Measurements from ENCODE around the gene MMD. TPM values are rescaled to one million over a fixed set of nuclear protein-coding genes. Genes with fewer than 3 reads are reported as not detected.

MMD gene
- total and polyA plus RNA-seq, 2 of the 13 experiments (the other 11 are each of a cell fraction or from before 2014, with no cell fraction given): 121 to 225 TPM

GRCh38 chr17:55454906-55455474 lies 33.4 kb upstream of the MMD start (continued):
- TF ChIP-seq HNF4G (IDR thresholded peaks at IDR 0.05; ENCODE audit: borderline replicate concordance, low read depth, low read length) (no peak), HNF4G (CRISPR knock-in tag; IDR thresholded peaks at IDR 0.05; ENCODE audit: borderline replicate concordance, low read depth) (no peak), REXO4 (CRISPR knock-in tag; IDR thresholded peaks at IDR 0.05; ENCODE audit: borderline replicate concordance) (no peak), ZNF720 (CRISPR knock-in tag; IDR thresholded peaks at IDR 0.05) (no peak), TSC22D2 (CRISPR knock-in tag; IDR thresholded peaks at IDR 0.05; ENCODE audit: borderline replicate concordance) (no peak), ISX (CRISPR knock-in tag; conservative IDR thresholded peaks at IDR 0.05) (no peak), ZMAT3 (CRISPR knock-in tag; conservative IDR thresholded peaks at IDR 0.05) (no peak), ZNF550 (CRISPR knock-in tag; IDR thresholded peaks at IDR 0.05; ENCODE audit: borderline replicate concordance) (no peak), KLF6 (CRISPR knock-in tag; IDR thresholded peaks at IDR 0.05) (peak; percentile 38; the same call in 1 of the 2 replicates), ZNF501 (CRISPR knock-in tag; IDR thresholded peaks at IDR 0.05) (no peak), CAMTA2 (CRISPR knock-in tag; IDR thresholded peaks at IDR 0.05; ENCODE audit: borderline replicate concordance) (no peak), PHB2 (IDR thresholded peaks at IDR 0.05; ENCODE audit: partially characterized antibody) (no peak), TOPORS (CRISPR knock-in tag; IDR thresholded peaks at IDR 0.05) (no peak)
- TF ChIP-seq, protein P1, sequence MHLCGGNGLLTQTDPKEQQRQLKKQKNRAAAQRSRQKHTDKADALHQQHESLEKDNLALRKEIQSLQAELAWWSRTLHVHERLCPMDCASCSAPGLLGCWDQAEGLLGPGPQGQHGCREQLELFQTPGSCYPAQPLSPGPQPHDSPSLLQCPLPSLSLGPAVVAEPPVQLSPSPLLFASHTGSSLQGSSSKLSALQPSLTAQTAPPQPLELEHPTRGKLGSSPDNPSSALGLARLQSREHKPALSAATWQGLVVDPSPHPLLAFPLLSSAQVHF (CRISPR knock-in tag; IDR thresholded peaks at IDR 0.05): no peak
- TF ChIP-seq, protein P2, sequence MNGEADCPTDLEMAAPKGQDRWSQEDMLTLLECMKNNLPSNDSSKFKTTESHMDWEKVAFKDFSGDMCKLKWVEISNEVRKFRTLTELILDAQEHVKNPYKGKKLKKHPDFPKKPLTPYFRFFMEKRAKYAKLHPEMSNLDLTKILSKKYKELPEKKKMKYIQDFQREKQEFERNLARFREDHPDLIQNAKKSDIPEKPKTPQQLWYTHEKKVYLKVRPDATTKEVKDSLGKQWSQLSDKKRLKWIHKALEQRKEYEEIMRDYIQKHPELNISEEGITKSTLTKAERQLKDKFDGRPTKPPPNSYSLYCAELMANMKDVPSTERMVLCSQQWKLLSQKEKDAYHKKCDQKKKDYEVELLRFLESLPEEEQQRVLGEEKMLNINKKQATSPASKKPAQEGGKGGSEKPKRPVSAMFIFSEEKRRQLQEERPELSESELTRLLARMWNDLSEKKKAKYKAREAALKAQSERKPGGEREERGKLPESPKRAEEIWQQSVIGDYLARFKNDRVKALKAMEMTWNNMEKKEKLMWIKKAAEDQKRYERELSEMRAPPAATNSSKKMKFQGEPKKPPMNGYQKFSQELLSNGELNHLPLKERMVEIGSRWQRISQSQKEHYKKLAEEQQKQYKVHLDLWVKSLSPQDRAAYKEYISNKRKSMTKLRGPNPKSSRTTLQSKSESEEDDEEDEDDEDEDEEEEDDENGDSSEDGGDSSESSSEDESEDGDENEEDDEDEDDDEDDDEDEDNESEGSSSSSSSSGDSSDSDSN (CRISPR knock-in tag; IDR thresholded peaks at IDR 0.05): no peak
- TF ChIP-seq, protein P3, sequence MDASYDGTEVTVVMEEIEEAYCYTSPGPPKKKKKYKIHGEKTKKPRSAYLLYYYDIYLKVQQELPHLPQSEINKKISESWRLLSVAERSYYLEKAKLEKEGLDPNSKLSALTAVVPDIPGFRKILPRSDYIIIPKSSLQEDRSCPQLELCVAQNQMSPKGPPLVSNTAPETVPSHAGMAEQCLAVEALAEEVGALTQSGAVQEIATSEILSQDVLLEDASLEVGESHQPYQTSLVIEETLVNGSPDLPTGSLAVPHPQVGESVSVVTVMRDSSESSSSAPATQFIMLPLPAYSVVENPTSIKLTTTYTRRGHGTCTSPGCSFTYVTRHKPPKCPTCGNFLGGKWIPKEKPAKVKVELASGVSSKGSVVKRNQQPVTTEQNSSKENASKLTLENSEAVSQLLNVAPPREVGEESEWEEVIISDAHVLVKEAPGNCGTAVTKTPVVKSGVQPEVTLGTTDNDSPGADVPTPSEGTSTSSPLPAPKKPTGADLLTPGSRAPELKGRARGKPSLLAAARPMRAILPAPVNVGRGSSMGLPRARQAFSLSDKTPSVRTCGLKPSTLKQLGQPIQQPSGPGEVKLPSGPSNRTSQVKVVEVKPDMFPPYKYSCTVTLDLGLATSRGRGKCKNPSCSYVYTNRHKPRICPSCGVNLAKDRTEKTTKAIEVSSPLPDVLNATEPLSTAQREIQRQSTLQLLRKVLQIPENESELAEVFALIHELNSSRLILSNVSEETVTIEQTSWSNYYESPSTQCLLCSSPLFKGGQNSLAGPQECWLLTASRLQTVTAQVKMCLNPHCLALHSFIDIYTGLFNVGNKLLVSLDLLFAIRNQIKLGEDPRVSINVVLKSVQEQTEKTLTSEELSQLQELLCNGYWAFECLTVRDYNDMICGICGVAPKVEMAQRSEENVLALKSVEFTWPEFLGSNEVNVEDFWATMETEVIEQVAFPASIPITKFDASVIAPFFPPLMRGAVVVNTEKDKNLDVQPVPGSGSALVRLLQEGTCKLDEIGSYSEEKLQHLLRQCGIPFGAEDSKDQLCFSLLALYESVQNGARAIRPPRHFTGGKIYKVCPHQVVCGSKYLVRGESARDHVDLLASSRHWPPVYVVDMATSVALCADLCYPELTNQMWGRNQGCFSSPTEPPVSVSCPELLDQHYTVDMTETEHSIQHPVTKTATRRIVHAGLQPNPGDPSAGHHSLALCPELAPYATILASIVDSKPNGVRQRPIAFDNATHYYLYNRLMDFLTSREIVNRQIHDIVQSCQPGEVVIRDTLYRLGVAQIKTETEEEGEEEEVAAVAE (CRISPR knock-in tag; IDR thresholded peaks at IDR 0.05; ENCODE audit: borderline replicate concordance): no peak
- TF ChIP-seq, protein P4, sequence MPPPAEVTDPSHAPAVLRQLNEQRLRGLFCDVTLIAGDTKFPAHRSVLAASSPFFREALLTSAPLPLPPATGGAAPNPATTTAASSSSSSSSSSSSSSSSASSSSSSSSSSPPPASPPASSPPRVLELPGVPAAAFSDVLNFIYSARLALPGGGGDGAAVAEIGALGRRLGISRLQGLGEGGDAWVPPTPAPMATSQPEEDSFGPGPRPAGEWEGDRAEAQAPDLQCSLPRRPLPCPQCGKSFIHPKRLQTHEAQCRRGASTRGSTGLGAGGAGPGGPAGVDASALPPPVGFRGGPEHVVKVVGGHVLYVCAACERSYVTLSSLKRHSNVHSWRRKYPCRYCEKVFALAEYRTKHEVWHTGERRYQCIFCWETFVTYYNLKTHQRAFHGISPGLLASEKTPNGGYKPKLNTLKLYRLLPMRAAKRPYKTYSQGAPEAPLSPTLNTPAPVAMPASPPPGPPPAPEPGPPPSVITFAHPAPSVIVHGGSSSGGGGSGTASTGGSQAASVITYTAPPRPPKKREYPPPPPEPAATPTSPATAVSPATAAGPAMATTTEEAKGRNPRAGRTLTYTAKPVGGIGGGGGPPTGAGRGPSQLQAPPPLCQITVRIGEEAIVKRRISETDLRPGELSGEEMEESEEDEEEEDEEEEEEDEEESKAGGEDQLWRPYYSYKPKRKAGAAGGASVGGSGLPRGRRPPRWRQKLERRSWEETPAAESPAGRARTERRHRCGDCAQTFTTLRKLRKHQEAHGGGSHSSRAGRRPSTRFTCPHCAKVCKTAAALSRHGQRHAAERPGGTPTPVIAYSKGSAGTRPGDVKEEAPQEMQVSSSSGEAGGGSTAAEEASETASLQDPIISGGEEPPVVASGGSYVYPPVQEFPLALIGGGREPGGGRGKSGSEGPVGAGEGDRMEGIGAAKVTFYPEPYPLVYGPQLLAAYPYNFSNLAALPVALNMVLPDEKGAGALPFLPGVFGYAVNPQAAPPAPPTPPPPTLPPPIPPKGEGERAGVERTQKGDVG (CRISPR knock-in tag; IDR thresholded peaks at IDR 0.05; ENCODE audit: borderline replicate concordance): no peak
- TF ChIP-seq, protein P5, sequence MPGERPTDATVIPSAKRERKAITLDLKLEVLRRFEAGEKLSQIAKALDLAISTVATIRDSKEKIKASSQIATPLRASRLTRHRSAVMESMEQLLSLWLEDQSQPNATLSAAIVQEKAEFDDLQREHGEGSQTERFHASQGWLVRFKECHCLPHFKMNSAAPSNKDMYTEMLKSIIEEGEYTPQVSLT (CRISPR knock-in tag; IDR thresholded peaks at IDR 0.05; ENCODE audit: borderline replicate concordance, low read depth): no peak
